Karpas-422 (cell line): ENCODE results near the gene VKORC1. TPM values are rescaled to one million over a fixed set of nuclear protein-coding genes. Genes with fewer than 3 reads are reported as not detected.

Experiments
- DNase-seq: peaks from one replicate; pipeline ENCODE4 v3.0.0-alpha.2; 2015
- H2AFZ ChIP-seq: fragments of 200-600 bp; sonication (generic); 2 replicates; pipeline ENCODE4 v1.6.1; 2014; ENCODE audit warnings: antibody characterized with exemption, low read length, mixed read lengths
- H3K27ac ChIP-seq: fragments of 200-600 bp; sonication (generic); 2 replicates; pipeline ENCODE4 v1.5.1; 2014; ENCODE audit warnings: mild to moderate bottlenecking, low read length, moderate library complexity
- H3K27me3 ChIP-seq: fragments of 200-600 bp; sonication (generic); 2 replicates; pipeline ENCODE4 v1.6.1; 2014; ENCODE audit warnings: low read length, mixed read lengths
- H3K36me3 ChIP-seq: fragments of 200-600 bp; sonication (generic); 2 replicates; pipeline ENCODE4 v1.6.1; 2014; ENCODE audit warnings: low read length, mixed read lengths; ENCODE audit not compliant: insufficient read depth
- H3K4me1 ChIP-seq: fragments of 200-600 bp; sonication (generic); 2 replicates; pipeline ENCODE4 v1.6.1; 2014; ENCODE audit warnings: mild to moderate bottlenecking, low read length, mixed read lengths
- H3K4me2 ChIP-seq: fragments of 200-600 bp; sonication (generic); 2 replicates; pipeline ENCODE4 v1.6.1; 2014; ENCODE audit warnings: low read length, low read depth, mild to moderate bottlenecking; ENCODE audit not compliant: poor library complexity, severe bottlenecking
- H3K4me3 ChIP-seq: fragments of 200-600 bp; sonication (generic); 2 replicates; pipeline ENCODE4 v1.5.1; 2014; ENCODE audit warnings: mild to moderate bottlenecking, antibody characterized with exemption, low read length, mixed read lengths
- H3K79me2 ChIP-seq: fragments of 200-600 bp; sonication (generic); 2 replicates; pipeline ENCODE4 v1.6.1; 2014; ENCODE audit warnings: mild to moderate bottlenecking, low read length, mixed read lengths
- H3K9ac ChIP-seq: fragments of 200-600 bp; sonication (generic); 2 replicates; pipeline ENCODE4 v1.6.0; 2014; ENCODE audit warnings: low read length
- H3K9me2 ChIP-seq: fragments of 200-600 bp; sonication (generic), shearing (Covaris generic); replicated peaks from 2 replicates; pipeline ENCODE4 v1.6.0; 2014; ENCODE audit warnings: mild to moderate bottlenecking, low read length, moderate library complexity; ENCODE audit not compliant: insufficient read depth
- H3K9me3 ChIP-seq: fragments of 300-700, 200-600 bp; sonication (generic); 2 replicates; pipeline ENCODE4 v1.6.1; 2014; ENCODE audit warnings: low read length, mixed read lengths
- H4K20me1 ChIP-seq: fragments of 200-600 bp; sonication (generic); 2 replicates; pipeline ENCODE4 v1.6.1; 2014; ENCODE audit warnings: mild to moderate bottlenecking, antibody characterized with exemption, low read length, low read depth; ENCODE audit not compliant: insufficient read depth
- total RNA-seq: library from RNA; depleted of rRNA; stranded (reverse); fragments of >200 nt; shearing (Covaris generic); gene quantifications from 2 replicates; pipeline ENCODE4 v1.2.3, GENCODE V29; 2014; ENCODE audit warnings: low replicate concordance

Gene VKORC1
- total RNA-seq, 1 experiment from 2014 or later = 70.2 TPM

- no peak overlapping the region for H3K4me2 ChIP-seq
- DNase-seq = no peak
- H3K9me3 ChIP-seq = no peaks in the 10 kb centered on the region
- H3K79me2 ChIP-seq = peaks cover 33% of the 10 kb centered on the region
- no peak overlapping the region for H3K9ac ChIP-seq
- H3K36me3 ChIP-seq = 0 out of 2 replicates have a peak, but pooled peaks cover 3% of the 10 kb centered on the region
- H4K20me1 ChIP-seq = no peaks in the 10 kb centered on the region
- no peak overlapping the region for H2AFZ ChIP-seq
- H3K27ac ChIP-seq = no peak overlapping the region
- no peaks in the 10 kb centered on the region for H3K4me1 ChIP-seq
- no peak overlapping the region for H3K4me3 ChIP-seq
- H3K27me3 ChIP-seq = no peaks in the 10 kb centered on the region
- no peaks in the 10 kb centered on the region for H3K9me2 ChIP-seq
Observed at GRCh38 chr16:31063495-31063842, 31.1 kb downstream of the VKORC1 start.

GRCh38 chr16:31061813-31062440 lies 32.7 kb downstream of the VKORC1 start:
- 0 out of 2 replicates have a peak, but pooled peaks cover 3% of the 10 kb centered on the region for H3K36me3 ChIP-seq
- H3K4me3 ChIP-seq = no peak overlapping the region
- DNase-seq = no peak
- H3K27ac ChIP-seq = no peak overlapping the region
- no peaks in the 10 kb centered on the region for H3K4me1 ChIP-seq
- peaks cover 20% of the 10 kb centered on the region for H3K79me2 ChIP-seq
- no peaks in the 10 kb centered on the region for H3K27me3 ChIP-seq
- no peak overlapping the region for H3K4me2 ChIP-seq
- H3K9me2 ChIP-seq = no peaks in the 10 kb centered on the region
- no peaks in the 10 kb centered on the region for H3K9me3 ChIP-seq
- H3K9ac ChIP-seq = no peak overlapping the region
- no peak overlapping the region for H2AFZ ChIP-seq
- no peaks in the 10 kb centered on the region for H4K20me1 ChIP-seq

- Histone ChIP-seq H3K79me2 (peaks cover 14% of the 10 kb centered on the region), H3K4me1 (no peaks in the 10 kb centered on the region), H3K4me3 (no peak overlapping the region), H3K4me2 (no peak overlapping the region), H3K9me2 (no peaks in the 10 kb centered on the region), H3K27me3 (no peaks in the 10 kb centered on the region), H3K9me3 (no peaks in the 10 kb centered on the region), H3K27ac (no peak overlapping the region), H4K20me1 (no peaks in the 10 kb centered on the region), H3K9ac (no peak overlapping the region), H3K36me3 (0 out of 2 replicates have a peak, but pooled peaks cover 3% of the 10 kb centered on the region), H2AFZ (no peak overlapping the region)
- DNase-seq = no peak
Observed at GRCh38 chr16:31061126-31061812, 33.3 kb downstream of the VKORC1 start.

GRCh38 chr16:31055613-31056012 lies 39.0 kb downstream of the VKORC1 start:
- Histone ChIP-seq H3K4me3 (no peak overlapping the region), H3K4me2 (no peak overlapping the region), H2AFZ (no peak overlapping the region), H3K27ac (no peak overlapping the region), H3K9ac (no peak overlapping the region), H3K36me3 (0 out of 2 replicates have a peak, but pooled peaks cover under 1% of the 10 kb centered on the region), H4K20me1 (no peaks in the 10 kb centered on the region), H3K9me2 (no peaks in the 10 kb centered on the region), H3K79me2 (no peaks in the 10 kb centered on the region), H3K4me1 (no peaks in the 10 kb centered on the region), H3K27me3 (no peaks in the 10 kb centered on the region), H3K9me3 (no peaks in the 10 kb centered on the region)
- no peak for DNase-seq

- H3K4me1 ChIP-seq = no peaks in the 10 kb centered on the region
- DNase-seq = no peak
- no peaks in the 10 kb centered on the region for H3K36me3 ChIP-seq
- H3K4me2 ChIP-seq = no peak overlapping the region
- no peak overlapping the region for H2AFZ ChIP-seq
- no peaks in the 10 kb centered on the region for H4K20me1 ChIP-seq
- no peaks in the 10 kb centered on the region for H3K79me2 ChIP-seq
- no peaks in the 10 kb centered on the region for H3K9me3 ChIP-seq
- no peak overlapping the region for H3K4me3 ChIP-seq
- H3K9me2 ChIP-seq = no peaks in the 10 kb centered on the region
- H3K27ac ChIP-seq = no peak overlapping the region
- H3K27me3 ChIP-seq = no peaks in the 10 kb centered on the region
- no peak overlapping the region for H3K9ac ChIP-seq
Observed at GRCh38 chr16:31052114-31052513, 42.5 kb downstream of the VKORC1 start.

GRCh38 chr16:31050280-31051030 lies 44.1 kb downstream of the VKORC1 start:
- Histone ChIP-seq H3K79me2 (no peaks in the 10 kb centered on the region), H3K4me3 (no peak overlapping the region), H4K20me1 (no peaks in the 10 kb centered on the region), H3K9ac (no peak overlapping the region), H3K4me2 (no peak overlapping the region), H3K27ac (no peak overlapping the region), H2AFZ (no peak overlapping the region), H3K4me1 (no peaks in the 10 kb centered on the region), H3K36me3 (no peaks in the 10 kb centered on the region), H3K9me3 (no peaks in the 10 kb centered on the region), H3K27me3 (no peaks in the 10 kb centered on the region), H3K9me2 (no peaks in the 10 kb centered on the region)
- DNase-seq = no peak

- H3K4me3 ChIP-seq = no peak overlapping the region
- H3K9me3 ChIP-seq = no peaks in the 10 kb centered on the region
- H3K9me2 ChIP-seq = no peaks in the 10 kb centered on the region
- H3K36me3 ChIP-seq = no peaks in the 10 kb centered on the region
- H2AFZ ChIP-seq = no peak overlapping the region
- no peak overlapping the region for H3K27ac ChIP-seq
- no peaks in the 10 kb centered on the region for H4K20me1 ChIP-seq
- no peak for DNase-seq
- H3K79me2 ChIP-seq = no peaks in the 10 kb centered on the region
- no peak overlapping the region for H3K9ac ChIP-seq
- no peaks in the 10 kb centered on the region for H3K4me1 ChIP-seq
- H3K27me3 ChIP-seq = no peaks in the 10 kb centered on the region
- H3K4me2 ChIP-seq = no peak overlapping the region
Observed at GRCh38 chr16:31043898-31044481, 50.6 kb downstream of the VKORC1 start.

GRCh38 chr16:31043352-31043751 lies 51.2 kb downstream of the VKORC1 start:
- no peaks in the 10 kb centered on the region for H3K9me3 ChIP-seq
- no peak for DNase-seq
- no peaks in the 10 kb centered on the region for H4K20me1 ChIP-seq
- H3K9ac ChIP-seq = no peak overlapping the region
- no peaks in the 10 kb centered on the region for H3K79me2 ChIP-seq
- no peaks in the 10 kb centered on the region for H3K36me3 ChIP-seq
- H3K4me2 ChIP-seq = no peak overlapping the region
- no peaks in the 10 kb centered on the region for H3K4me1 ChIP-seq
- H2AFZ ChIP-seq = no peak overlapping the region
- no peaks in the 10 kb centered on the region for H3K9me2 ChIP-seq
- no peak overlapping the region for H3K27ac ChIP-seq
- no peak overlapping the region for H3K4me3 ChIP-seq
- H3K27me3 ChIP-seq = no peaks in the 10 kb centered on the region
